NCI-H128 (cell line): ENCODE measurements around the gene GBE1.

ENCODE experiments used
- DNase-seq: peaks from one replicate; lab custom pipeline; 2025; ENCODE audit not compliant: unreplicated experiment; lab: John Stamatoyannopoulos, UW

The GBE1 gene

GRCh38 chr3:81624756-81625155 lies 136.7 kb downstream of the GBE1 start:
- DNase-seq = no peak

- DNase-seq = no peak
Observed at GRCh38 chr3:81622395-81622794, 139.1 kb downstream of the GBE1 start.

DNA sequence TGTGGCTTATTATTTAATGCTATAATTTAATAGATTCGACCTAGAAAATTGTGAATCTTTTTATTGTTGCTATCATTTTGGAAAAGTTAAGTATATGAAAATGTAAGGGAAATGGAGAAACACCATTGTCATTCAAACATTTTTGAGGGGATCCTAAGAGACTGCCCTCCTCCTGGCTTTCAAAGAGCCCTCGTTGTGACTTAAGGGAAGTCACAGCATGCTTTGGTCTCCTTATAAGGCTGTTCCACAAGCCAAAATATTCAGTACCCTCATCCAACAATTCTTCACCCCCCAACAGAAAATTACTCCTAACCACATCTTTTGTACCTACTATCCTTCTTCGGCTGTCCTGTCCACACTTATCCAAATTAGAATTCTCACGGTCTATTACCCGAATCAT lies 140.2 kb downstream of the GBE1 start:
- no peak for DNase-seq

GRCh38 chr3:81620849-81621248 lies 140.6 kb downstream of the GBE1 start:
- no peak for DNase-seq

DNA sequence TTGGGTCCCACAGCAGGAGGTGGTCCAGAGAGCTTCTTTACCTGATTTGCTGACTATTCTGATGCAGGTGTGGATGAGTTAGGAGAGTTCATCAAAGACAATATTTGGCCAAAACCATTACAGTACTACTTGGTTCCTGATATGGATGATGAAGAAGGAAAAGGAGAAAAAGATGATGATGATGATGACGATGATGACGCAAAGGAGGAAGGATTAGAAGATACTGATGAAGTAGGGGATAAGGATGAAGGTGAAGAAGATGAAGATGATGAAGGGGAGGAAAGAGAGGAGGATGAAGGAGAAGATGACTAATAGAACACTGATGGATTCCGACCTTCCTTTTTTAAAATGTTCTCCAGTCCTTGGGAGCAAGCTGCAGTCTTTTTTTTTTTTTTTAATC lies 148.7 kb downstream of the GBE1 start:
- DNase-seq = no peak

DNA sequence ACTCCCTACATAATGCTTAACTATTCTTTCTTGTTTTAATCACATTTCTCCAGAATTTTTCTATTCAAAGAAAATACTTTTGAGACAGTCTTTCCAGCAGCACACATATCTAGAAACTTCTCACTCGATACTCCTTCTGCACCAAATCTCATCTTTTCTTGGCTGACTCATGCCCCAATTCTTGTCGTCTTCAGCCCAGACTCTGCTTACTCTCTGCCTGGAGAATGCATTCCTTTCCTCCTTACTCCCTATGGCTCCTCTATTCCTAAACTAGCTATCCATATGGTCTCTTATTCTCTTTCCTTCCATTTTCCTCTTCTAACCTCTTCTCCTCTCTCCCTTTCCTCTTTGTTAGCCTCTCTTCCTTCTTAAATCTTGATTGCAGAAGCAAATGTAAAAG lies 158.7 kb downstream of the GBE1 start:
- no peak for DNase-seq

DNA sequence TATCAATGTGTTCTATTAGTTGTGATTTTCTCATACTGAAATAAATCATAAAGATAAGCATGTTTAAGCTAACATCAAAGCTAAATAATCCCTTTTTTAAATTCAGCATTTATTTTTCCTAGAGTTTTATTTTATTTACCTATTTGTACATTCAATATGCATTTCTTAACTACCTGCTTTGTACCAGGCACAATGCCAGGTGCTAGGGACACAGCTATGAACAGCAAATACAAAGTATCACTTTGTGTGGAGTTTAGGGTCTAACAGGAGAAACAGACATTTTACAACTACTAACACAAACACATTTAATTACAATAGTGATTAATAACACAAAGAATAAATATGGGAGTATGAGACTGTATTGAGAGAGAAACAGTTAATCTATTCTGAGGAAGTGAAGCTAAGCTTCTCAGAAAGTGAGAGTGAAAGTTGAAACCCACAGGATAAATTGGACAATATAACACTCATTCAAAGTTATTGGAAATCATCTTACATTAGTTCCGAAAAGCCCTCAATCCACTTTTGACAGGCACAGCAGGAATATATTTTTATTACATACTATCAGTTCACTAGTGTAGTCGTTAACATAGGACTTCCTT lies 159.6 kb downstream of the GBE1 start:
- DNase-seq = no peak

DNA sequence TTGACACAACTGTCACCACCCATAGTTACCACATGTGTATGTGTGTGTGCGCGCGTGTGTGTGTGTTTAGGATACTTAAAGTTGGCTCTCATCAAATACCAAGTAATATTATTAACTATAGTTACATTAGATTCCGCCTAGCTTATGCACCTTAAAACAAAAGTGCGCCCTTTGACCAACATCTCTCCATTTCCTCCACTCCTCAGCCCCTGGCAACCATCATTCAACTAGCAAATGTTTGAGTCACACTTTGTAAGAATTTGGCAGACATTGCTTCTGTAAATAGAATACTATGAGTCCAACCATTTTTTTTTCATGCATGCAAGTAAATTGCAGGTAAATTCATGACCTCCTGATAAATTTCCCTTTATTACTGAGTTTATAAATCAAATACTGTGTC lies 169.3 kb downstream of the GBE1 start:
- DNase-seq = no peak

- DNase-seq = no peak
Observed at GRCh38 chr3:81585937-81586336, 175.5 kb downstream of the GBE1 start.

DNA sequence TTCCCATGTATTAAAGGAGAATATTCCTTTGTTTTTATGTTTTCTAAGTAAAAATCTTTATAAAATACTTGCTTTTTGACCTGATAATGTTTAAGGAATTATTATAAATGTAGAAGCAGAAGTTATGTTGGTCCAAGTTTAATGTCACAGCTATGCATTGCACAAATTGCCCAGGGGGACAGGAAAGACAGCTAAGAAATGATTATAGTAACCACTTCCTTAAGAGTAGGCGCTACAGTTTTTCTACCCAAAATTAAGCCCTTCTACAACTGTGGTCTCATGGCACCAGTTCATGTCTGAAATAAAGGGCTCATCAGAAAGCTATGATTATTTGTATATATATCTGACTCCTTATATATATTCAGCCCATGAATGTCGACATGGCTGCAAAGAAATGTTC lies 176.4 kb downstream of the GBE1 start:
- DNase-seq = no peak

DNA sequence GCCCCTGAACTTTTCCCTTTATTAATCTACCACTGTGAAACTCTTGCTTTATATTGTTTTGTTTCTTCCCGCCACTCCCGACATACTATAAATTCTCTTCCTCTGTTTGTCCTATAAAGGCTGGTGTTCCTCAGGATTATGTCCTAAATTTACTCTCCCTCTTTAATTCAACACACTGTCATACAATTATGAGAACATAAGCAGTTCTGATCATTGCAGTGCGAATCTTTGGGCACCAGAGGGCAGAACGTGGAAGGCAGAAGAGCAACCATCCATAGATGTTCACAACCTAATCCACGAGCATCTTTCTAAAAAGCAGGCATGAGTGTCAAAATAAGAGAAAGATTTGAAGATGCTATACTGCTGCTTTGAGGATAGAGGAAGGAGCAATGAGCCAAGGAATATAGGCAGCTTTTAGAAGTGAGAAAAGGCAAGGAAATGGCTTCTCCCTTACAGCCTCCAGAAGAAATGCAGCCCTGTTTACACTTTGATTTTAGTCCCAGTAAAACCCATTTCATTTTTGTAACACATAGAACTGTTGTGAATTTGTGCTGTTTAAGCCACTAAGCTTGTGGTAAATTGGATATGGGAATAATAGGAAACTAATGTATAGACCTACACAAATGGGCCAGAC lies 179.4 kb downstream of the GBE1 start:
- DNase-seq = no peak

DNA sequence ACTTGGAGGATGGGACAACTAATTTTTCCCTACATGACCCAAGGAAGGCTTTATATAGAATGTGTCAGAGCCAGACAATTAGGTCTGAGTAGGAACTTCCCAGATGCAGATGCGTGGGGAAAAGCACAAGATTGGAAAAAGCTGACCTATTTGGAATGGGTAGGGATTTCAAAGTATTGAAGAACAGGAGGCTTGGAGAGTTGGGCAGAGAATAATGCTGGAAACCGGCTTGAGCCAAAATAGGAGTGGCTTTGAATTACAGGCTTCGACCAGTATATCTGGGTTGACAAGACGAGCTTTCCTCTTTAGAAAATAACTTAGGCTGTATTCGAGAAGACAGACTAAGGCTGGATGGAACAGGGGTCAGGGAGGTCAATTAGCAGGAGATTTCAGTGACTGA lies 181.1 kb downstream of the GBE1 start:
- no peak for DNase-seq

DNA sequence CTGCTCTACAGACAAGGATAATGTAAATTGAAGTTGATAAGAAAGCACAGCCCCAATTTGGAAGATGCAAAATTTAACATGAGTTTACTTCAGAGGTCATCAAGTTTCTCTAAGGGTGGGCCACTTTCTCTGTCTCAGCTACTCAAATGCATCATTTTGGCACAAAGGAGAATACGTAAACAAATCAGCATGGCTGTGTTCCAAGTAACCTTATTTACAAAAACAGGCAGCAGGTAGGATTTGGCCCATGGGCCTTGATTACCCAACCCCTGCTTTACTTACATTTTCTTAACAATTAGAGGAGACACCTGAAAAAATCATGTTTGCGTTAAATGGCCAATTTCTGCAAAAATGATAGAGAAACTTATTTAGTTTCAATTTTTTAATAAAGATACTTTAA lies 181.7 kb downstream of the GBE1 start:
- DNase-seq = no peak

DNA sequence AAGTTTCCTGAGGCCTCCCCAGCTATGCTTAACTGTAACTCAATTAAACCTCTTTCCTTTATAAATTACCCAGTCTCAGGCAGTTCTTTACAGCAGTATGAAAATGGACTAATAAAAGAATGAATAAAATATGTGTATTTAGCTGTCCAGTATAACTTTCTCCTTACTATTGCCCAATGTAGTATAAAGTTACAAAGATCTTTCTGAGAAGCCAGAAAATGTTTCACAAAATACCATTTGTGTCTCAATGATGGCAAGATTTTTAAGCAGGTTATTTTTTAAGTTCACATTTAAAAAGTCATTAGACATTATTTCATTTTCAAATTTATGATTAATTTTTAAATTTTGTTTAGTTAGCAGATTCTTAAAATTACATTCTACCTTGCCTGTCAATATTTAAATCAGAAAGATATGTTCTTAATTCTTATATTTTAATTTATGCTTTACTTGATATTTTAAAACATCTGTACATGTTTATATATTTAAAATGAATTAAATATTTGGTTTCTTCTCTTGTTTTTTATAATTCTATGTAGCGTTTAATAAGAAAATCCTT lies 189.2 kb downstream of the GBE1 start:
- DNase-seq = no peak

DNA sequence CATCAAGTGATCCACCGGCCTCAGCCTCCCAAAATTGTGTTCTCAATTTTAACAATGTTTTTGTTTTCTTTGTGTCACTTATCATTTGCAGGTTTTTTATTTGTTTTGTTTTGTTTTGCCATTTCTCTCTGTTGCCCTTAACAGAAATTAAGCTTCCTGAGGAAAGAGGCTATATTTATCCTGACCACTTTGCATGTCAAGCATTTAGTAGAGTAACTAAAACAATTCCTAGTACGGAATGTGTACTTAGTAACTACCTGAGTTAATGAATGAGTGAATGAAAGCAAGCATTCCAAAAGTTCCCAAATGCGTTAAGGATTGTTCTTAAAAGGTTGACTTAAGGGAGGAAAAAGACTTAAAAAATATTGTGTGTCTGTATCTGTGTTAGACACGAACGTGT lies 193.1 kb downstream of the GBE1 start:
- no peak for DNase-seq

GRCh38 chr3:81565041-81565440 lies 196.4 kb downstream of the GBE1 start:
- no peak for DNase-seq

- no peak for DNase-seq
Observed at GRCh38 chr3:81558106-81558505, 203.3 kb downstream of the GBE1 start.

- no peak for DNase-seq
Observed at GRCh38 chr3:81554801-81555200, 206.6 kb downstream of the GBE1 start.

DNA sequence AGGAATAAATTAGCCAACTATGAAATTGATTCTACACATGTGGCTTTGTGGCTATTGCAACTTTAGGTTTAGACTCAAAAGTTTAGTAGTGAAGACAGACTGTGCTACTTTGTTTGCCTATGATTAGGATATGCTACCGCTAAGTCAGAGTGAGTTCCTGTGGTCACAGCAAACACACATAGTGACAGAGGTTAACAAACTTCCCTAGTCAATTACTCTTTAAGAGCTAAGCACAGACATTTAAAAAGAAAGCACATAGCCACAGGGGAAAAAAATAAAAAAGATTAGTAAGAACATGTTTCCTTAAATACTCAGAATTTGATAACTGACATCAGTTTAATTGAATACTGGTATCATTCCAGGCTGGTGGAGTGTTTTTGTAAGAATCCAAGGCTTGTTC lies 207.1 kb downstream of the GBE1 start:
- DNase-seq = no peak

DNA sequence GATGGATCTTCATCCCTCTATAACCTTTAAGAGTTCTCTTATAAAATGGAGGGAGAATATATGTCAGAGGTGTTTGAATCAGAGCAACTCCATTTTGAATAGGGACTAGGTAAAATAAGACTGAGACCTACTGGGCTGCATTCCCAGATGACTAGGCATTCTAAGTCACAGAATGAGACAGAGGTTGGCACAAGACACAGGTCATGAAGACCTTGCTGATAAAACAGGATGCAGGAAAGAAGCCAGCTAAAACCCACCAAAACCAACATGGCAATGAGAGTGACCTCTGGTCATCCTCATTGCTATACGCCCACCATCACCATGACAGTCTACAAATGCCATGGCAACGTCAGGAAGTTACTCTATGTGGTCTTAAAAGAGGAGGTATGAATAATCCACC lies 211.0 kb downstream of the GBE1 start:
- DNase-seq = no peak

DNA sequence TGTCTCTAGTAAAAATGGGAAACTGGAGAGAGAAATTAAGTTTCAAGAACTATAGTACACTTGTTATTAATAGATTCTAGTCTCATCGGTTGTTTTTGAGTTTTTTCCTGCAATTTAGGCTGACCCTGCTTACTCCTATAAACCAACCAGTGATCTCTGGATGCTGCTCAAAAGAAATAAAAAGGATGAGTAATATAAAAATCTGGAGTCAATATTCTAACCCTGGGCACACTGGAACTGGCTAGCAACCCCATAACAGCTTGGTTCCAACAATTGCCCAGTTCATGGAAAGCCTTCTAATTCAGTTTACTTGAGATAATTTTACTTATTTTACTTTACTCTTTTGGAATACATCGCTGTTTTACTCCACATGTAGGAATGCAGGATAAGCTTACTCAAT lies 211.6 kb downstream of the GBE1 start:
- no peak for DNase-seq

DNA sequence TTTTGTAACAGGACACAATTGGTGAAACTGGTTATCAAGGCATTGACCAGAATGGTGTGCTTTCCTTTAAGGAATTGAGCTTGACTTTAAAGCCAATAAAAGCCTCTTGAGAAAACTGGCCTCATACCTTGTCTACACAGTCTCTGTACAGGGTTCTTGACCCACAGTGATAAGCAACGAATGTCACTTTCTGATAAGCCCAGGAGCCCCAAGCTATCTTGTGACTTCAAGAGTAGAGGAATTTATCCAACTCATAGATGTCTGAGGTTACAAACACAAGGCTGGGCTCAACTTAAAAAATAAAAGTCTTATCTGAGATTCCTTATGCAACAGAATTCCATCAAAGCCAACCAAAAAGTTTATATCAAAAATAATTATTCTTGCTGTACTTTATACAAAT lies 212.1 kb downstream of the GBE1 start:
- no peak for DNase-seq

DNA sequence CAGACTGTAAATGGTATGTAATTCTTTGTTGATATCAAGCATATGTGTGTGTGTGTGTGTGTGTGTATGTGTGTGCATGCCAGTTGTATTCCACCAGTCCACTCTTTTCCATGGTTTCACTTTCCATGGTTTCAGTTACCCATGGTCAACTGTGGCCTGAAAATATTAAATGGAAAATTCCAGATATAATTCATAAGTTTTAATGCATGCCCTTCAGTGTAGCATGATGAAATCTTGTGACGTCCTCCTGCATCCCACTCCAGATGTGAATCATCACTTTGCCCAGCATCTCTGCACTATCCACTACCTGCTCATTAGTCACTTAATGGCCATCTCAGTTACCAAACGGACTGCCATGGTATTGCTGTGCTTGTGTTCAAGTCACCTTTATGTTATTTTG lies 215.9 kb downstream of the GBE1 start:
- no peak for DNase-seq
